HG03103 (cell line): ENCODE results near the gene RHOU.
"Not testable (repeated sequence)": the region's sequence is repeated elsewhere in the genome, so short reads cannot be mapped to it uniquely, and the experiment has no call there.

Experiments used
- ATAC-seq: cut with Tn5 transposase; IDR thresholded peaks from one replicate; pipeline ENCODE4 v1.9.1; 2021; ENCODE audit warnings: low read depth; ENCODE audit not compliant: unreplicated experiment

The RHOU gene

DNA sequence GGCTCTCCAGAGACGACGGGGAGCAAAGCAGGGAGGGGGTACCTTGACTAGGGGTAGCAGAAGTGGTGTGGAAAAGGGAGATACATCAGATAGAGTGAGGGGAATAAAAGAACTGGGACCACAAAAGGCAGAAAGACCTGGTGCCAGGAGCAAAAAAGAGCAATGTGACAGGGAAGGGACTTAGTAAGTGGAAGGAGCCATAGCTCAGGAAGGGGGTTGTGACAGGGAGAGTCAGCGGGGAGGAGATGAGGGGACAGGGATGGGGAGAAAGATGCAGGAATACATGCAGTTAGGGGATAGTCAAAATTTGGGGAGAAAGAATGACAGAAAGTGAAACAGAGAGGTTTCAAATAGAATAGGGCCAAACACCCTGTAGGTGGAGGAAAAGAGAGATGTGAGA lies 20.5 kb downstream of the RHOU start:
- ATAC-seq = no peak

DNA sequence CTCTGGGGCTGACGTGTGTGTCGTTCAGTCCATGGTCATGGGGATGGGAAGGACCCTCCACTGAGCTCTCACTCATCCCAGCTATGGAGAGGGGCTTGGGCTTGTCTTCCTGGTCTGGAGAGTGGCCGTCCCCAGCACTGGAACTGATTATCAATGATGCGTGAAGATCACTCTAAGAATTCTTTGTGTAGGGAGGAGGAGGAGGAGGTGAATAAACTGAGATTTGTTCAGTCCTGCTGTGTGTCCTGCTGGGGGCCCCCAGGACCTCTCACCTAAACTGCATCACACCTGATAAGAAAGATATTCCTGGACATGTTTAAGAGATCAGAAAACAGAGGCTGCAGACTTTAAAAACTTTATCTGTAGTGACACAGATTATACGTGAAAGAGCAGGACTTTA lies 21.2 kb downstream of the RHOU start:
- no peak for ATAC-seq

GRCh38 chr1:228758447-228758846 lies 23.2 kb downstream of the RHOU start:
- no peak for ATAC-seq

GRCh38 chr1:228760979-228761378 lies 25.7 kb downstream of the RHOU start:
- ATAC-seq = no peak

GRCh38 chr1:228763561-228763960 lies 28.3 kb downstream of the RHOU start:
- ATAC-seq = no peak

GRCh38 chr1:228765168-228765946 lies 30.1 kb downstream of the RHOU start:
- ATAC-seq = no peak

GRCh38 chr1:228766788-228767187 lies 31.5 kb downstream of the RHOU start:
- no peak for ATAC-seq

DNA sequence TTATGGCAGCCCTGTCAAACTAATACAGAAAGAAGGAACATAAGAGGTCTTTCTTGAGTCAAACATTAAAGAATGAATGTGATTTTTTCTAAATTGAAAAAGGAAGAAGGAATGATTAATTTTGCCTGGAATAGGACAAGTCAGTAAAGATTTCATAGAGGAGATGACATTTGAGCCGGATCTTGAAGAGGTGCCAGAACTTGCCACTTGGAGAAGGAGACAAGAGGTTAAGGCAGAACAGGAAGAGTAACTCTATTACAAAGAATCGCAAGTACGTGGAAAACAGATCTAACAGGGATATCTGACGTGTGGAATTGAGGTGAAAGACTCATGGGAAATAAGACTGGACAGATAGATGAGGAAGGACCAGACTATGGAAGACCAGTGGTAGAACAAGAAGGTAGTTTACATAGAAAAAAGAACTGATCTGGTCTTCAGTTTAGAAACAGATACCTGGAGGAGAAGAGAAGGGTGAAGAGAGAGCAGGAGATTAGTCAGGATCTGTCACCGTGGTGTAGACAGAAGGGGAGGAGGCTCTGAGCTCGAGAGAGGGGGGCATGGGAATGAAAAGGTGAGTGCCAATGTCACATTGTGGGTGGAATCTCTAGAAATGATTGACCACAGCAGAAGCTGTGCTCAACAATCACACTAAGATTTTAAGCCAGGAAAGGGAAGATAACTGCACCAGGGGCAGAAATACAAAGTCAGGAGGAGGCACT lies 32.5 kb downstream of the RHOU start:
- ATAC-seq = no peak

- ATAC-seq = no peak
These were observed 33.2 kb downstream of the RHOU start for GRCh38 chr1:228768355-228769000.

DNA sequence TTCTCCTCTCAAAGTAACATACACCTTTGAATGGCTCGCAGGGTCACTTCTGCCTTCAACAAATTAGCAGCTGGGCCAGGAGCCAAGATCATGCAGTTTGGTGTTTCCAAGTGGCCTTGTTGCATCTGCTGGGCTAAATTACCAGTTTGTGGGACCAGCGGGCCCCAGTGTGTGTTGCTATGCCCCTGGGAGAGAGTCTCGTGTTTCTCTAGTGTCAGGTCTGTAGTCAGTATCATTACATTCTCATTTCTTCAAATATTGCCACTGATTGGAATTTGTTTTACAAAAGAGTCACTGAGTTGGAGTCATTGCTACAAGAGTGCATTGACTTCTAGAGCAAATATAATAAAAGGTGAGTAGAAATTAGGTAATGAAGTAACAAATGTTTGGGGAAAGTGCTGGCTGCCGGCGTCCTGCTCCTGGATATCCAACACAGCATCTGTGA lies 35.5 kb downstream of the RHOU start:
- no peak for ATAC-seq

- ATAC-seq = no peak
These were observed 37.4 kb downstream of the RHOU start for GRCh38 chr1:228772516-228773212.

GRCh38 chr1:228775946-228776345 lies 40.7 kb downstream of the RHOU start:
- ATAC-seq = not testable (repeated sequence)

- ATAC-seq = no peak
These were observed 41.2 kb downstream of the RHOU start for GRCh38 chr1:228776449-228776848.

DNA sequence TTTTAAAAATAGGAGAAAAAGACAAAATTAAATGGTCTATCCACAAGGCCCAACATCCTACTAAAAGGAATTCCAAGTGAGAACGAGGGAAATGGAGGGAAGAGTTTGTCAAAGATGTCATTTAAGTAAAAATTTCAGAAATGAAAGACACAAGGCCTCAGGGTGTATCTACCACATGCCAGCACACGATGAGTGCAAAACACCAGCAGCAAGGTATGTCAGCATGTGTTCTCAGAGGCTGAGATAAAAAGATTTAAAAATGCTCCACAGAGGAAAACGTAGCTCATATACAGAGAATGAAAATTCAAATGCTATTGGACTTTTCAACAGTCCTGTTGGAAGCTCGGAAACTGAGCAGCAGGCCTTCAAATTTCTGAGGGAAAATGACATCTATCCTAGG lies 42.0 kb downstream of the RHOU start:
- no peak for ATAC-seq

DNA sequence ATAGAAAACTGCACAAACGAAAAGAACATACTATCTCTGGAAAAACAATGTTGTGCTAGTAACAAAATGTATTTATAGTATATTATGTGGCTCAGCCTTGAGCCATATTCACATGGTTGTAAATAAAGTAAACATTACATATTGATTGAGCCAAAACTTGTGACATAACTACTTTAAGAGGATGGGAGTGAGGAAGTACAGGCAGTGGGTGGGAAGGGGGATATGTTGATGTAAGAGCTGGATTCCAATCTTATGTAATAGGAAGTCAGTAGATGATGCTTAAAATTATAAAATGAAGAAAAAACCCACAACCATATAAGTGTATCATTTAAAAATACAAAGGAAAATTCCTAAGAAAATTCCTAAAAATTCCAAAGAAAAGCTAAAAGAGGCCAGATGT lies 42.7 kb downstream of the RHOU start:
- ATAC-seq = no peak

- ATAC-seq = no peak
These were observed 43.2 kb downstream of the RHOU start for GRCh38 chr1:228778466-228778865.

DNA sequence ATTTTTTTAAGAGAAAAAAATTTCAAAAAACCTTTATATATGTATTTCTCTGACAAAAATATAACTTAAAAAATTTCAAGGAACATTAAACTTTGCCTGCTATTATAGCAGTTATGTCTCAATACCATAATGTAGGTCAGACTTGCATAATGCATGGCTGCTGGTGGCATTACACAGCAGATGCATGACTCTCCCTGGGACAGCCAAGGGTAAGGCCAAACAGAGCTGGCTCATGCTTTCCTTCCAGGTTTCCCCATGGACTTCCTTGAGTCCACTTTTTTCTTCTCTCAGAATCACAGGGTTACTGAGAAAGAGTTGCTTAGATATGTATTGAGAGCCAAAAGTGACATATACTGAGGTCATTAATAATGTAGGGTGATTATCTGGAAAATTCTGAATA lies 43.7 kb downstream of the RHOU start:
- ATAC-seq = no peak

- no peak for ATAC-seq
These were observed 46.0 kb downstream of the RHOU start for GRCh38 chr1:228781161-228781808.

GRCh38 chr1:228781809-228782661 lies 46.8 kb downstream of the RHOU start:
- ATAC-seq = no peak
